Activated T-helper 2 cell treated with anti-CD3 and anti-CD28 coated beads, Interferon-gamma antibody, Interleukin-2, Interleukin-4, amounts not matched to agents 10 μg/mL and 5 μg/mL and 100 μg/mL, durations not matched to agents 14 hours and 24 hours and 36 hours (primary cell): ENCODE data around the gene R3HCC1L. TPM values are rescaled to one million over a fixed set of nuclear protein-coding genes. Genes with fewer than 3 reads are reported as not detected.

ENCODE experiments used
- DNase-seq: peaks from one replicate; pipeline ENCODE4 v3.0.0; 2021; ENCODE audit warnings: low spot score
- H3K27ac Mint-ChIP-seq: one replicate; pipeline ENCODE4 v1.8.0; 2021; ENCODE audit warnings: mixed read lengths
- H3K27me3 Mint-ChIP-seq: one replicate; pipeline ENCODE4 v1.8.0; 2021; ENCODE audit warnings: low read depth, mixed read lengths
- H3K36me3 Mint-ChIP-seq: one replicate; pipeline ENCODE4 v1.8.0; 2021; ENCODE audit warnings: low read depth, mixed read lengths
- H3K4me1 Mint-ChIP-seq: one replicate; pipeline ENCODE4 v1.8.0; 2021; ENCODE audit warnings: low read depth, mixed read lengths
- H3K4me3 Mint-ChIP-seq: one replicate; pipeline ENCODE4 v1.8.0; 2021; ENCODE audit warnings: low read depth, mild to moderate bottlenecking, moderate library complexity, mixed read lengths
- H3K9me3 Mint-ChIP-seq: one replicate; pipeline ENCODE4 v1.8.0; 2021; ENCODE audit warnings: mixed read lengths
- intact Hi-C: fragments of 100-400 bp; cut with micrococcal nuclease; formaldehyde crosslinking; loops from one replicate; pipeline ENCODE4 v1.15.1; 2023
- total RNA-seq: library from RNA; stranded (reverse); gene quantifications from 2 replicates; pipeline ENCODE4 v1.2.3, GENCODE V29; 2022

Gene R3HCC1L
- total RNA-seq, 1 donor from 2014 or later = 18.4 TPM

GRCh38 chr10:98294270-98294627 is 159.8 kb downstream of the R3HCC1L start:
- Mint-ChIP-seq H3K27ac (no peak overlapping the region), H3K27me3 (peaks cover 4% of the 10 kb centered on the region), H3K4me1 (no peaks in the 10 kb centered on the region), H3K4me3 (no peak overlapping the region), H3K9me3 (no peaks in the 10 kb centered on the region), H3K36me3 (no peaks in the 10 kb centered on the region)
- intact Hi-C loops = no loop called here
- no peak for DNase-seq

Other genes starting within 250 kb of the R3HCC1L start
- not detected in 2 replicates for gene CRTAC1, start 104.0 kb upstream of the R3HCC1L start, total RNA-seq
- not detected in 2 replicates for gene LOXL4, start 133.5 kb downstream of the R3HCC1L start, total RNA-seq